NCI-H2081 treated with DMSO at 0.1 percent for 48 hours (cell line): ENCODE data around the gene PDE7B.

Experiments
- DNase-seq: peaks from one replicate; lab custom pipeline; 2025; lab: John Stamatoyannopoulos, UW

The PDE7B gene

DNA sequence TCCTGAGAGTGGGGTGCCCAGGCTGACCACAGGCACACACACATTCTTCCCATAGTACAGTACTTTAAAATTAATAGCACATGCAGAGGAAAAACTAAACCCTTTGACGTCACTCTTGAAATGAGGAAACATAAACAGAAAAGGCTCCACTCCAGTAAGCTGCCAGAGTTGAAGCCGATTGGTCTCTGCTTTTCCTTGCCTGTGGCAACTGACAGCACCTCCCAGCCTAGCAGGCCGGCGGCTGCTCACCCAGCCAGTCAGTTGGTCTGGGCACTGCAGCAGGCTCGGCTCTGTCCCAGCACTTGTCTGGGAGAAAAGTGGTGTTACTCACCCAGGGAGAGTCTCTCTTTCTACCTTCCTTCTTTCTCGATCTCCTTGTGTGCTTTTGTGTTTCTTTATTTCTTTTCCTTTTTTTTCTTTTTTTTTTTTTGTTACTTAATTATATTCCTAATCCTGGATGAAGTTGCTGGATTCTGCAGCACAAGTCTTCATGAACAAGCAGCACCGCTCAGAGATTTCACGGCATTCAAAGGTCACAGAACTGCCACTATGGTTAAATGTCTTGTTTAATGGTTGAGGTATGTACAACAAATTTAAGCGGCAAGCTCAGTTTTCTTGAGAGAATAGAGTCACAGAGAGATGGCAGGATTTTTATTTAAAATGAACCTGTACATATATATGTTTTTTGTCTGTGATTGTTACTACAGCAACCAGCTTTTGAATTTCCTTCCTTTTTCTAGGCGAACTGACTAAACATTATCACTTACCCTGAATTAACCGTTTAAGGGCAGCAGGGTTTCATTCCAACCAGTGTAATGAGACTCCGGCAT lies at the start of gene PDE7B:
PDE7B (plus strand) TSS at position 260 of the 830 bp plus-strand sequence.
- DNase-seq = no peak

GRCh38 chr6:135801755-135802465 lies 49.6 kb upstream of the PDE7B start:
- DNase-seq = no peak

- DNase-seq = no peak
These were observed 41.0 kb upstream of the PDE7B start for GRCh38 chr6:135810486-135810885.

DNA sequence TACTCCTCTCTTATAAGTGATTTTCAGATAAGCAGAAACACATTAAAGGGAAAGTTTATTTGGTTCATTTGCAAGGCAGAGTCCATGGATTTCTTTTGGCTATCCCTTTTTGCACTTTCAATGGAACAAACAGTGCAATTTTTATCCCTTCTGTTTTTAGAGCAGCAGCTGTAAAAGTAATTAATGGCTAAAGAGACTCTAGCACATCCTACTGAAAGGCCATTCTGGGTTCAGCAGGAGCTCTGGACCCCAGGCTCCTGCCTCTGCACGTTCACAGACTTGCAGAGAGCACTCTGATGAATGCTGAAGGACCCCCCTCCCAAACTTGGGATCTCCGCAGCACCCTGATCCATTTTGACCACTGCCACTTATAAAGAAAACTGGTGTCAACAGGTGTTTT lies 40.3 kb upstream of the PDE7B start:
- no peak for DNase-seq

GRCh38 chr6:135811644-135812526 lies 39.6 kb upstream of the PDE7B start:
- DNase-seq = no peak

- no peak for DNase-seq
These were observed 38.1 kb upstream of the PDE7B start for GRCh38 chr6:135813401-135813800.

DNA sequence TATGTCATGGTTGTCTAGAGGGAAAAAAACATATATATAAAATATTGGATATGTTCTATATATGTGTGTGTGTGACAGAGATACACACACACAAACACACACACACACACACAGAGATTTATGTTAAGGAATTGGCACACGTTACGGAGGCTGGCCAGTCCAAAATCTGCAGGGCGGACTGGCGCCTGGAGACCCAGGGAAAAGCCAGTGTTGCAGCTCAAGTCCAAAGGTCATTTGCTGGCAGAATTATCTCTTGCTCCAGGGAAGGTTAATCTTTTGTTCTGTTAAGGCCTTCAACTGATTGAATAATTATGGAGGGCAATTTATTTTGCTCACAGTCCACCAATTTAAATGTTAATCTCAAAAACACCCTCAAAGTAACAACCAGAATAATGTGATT lies 37.5 kb upstream of the PDE7B start:
- DNase-seq = no peak

DNA sequence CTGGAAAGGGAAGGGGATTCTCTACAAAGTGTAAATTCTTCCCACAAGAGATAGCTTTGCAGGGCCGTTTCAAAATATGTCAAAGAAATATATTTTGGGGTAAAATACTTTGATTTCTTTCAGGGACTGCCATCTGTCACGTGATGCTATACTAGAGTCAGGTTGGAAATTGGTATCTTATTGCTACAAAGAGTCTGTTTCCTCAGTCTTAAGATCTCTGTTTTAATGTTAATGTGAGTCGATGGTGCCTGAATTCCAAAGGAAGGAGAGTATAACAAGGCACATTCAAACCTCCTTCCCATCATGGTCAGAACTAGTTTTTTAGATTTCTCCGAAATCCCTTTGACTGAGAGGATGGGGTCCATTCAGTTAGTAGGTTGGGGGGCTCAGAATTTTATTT lies 36.3 kb upstream of the PDE7B start:
- DNase-seq = no peak

GRCh38 chr6:135817035-135817434 lies 34.5 kb upstream of the PDE7B start:
- DNase-seq = no peak

- DNase-seq = no peak
These were observed 31.8 kb upstream of the PDE7B start for GRCh38 chr6:135819665-135820064.

DNA sequence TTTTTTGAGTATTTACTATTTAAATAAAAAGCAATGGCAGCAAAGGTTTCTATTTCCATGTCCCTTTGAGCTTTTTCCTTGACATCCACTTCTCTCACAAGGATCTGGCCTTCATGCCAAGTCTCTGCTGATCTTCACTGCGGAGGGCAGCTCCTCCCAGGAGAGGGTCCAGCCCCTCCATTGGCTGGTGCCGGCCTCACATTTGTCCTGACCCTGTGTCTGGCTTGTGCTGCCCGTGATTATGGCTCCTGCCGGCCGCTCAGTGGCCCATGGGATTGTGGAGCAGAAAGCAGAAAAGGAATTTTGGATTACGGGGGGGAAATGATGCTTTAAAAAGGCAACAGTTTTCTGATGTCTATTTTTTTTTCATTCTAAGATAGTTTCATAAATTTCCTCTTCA lies 31.2 kb upstream of the PDE7B start:
- DNase-seq = no peak

DNA sequence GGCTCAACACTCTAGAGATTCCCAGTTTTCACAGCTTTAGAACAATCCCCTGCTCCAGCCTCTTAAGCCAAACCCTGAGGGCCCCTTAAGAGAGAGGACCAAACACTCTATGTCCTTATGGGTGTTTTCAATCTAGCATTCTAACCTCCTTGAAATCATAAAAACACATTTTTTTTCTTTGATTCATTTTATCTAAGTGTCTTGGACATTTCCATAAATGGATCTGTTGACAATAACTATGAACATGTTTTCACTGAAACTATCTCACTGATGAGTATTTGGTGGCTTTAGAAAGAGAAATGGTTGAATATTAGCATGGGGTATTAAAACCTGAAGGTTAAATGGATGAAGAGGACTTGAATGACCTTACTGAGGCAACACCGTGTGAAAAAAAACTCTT lies 27.6 kb upstream of the PDE7B start:
- no peak for DNase-seq

GRCh38 chr6:135826236-135826804 lies 25.2 kb upstream of the PDE7B start:
- DNase-seq = no peak

GRCh38 chr6:135828021-135828420 lies 23.5 kb upstream of the PDE7B start:
- DNase-seq = no peak

GRCh38 chr6:135830452-135830881 lies 21.0 kb upstream of the PDE7B start:
- DNase-seq = no peak

DNA sequence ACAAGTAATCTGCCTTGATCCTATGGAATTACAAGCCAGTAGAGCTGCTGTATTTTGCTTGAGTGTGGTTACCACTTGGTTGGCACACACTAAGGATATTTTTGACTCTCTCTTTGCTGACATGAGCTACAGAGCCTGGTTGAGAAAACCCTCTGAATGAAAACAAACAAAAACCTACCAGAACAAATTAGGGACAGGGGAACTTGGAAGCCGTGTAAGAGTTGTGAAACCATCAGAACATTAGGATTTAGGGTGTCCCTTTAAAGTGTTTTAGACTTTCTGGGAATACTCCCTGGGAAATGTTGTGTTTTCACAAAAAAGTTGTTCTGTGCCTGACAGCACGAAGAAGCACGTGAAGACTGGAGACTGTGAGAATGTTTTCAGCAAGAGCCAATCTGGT lies 20.5 kb upstream of the PDE7B start:
- no peak for DNase-seq

DNA sequence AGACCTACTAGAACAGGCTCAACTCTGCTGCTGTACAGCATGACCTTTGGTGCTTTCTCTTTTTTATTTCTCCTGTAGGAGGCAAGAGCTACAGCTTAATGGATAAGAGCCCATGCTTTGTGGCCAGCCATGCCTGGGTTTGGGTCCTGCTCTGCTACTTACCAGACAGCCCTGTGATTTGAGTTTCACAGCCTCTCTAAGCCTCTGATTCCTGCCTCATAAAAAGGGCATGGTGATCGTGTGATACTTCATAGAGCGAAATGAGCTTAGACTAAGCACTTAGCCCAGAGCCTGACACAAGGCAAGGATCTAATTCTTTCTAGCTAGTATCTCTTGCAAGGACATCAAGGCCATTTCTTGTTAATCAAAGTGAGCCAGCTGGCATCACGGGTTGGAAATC lies 19.3 kb upstream of the PDE7B start:
- no peak for DNase-seq

GRCh38 chr6:135833771-135834170 lies 17.7 kb upstream of the PDE7B start:
- DNase-seq = no peak

DNA sequence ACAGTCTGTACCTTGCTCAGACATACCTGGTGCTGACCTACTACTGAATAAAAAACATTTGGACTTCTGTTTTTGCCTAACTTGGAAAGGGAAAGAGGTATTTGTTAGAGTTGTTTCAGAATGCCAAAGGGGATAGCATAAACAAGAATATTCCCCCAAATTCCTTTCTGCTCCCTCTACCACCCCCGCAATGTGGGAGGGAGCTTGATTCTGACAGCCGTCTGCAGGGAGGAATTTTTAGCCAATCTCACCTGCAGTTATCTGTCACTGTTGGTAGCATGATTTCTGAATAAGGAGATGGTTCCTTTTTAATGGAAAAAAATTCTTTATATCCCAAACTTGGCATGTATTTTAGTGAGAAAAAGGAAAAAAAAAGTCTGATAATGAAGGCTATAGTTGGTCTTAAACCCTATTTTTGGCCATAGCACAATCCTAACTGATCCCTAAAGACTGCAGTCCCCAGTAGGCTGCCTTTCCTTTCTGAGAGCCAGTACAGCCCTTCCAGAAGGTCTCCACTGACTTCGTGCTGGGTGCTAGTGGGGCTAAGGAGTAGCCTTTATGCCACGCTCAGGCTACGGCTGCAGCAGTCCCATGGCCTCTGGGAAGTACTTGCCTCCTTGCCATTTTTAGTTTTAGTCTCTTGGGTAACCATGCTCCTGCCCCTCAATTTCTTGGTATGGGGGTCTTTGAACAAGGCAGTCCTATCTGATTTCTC lies 13.6 kb upstream of the PDE7B start:
- no peak for DNase-seq

DNA sequence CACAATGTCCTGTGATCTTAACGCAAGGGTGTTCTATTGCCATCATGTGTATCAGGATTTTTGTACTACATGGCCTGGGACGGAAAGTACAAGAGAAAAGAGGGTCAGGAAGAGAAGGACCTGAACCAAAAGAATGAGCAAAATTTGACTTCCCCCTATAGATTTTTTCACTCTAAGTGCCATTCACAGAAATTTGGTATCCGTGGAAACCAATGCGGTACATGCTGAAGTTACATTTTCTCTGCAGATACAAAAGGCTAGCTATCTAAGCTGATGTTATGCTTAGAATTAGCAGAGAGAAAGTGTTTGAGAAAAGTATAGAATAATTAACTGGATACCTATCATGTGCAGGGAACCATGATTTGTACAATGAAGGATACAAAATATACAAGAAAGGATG lies 12.4 kb upstream of the PDE7B start:
- no peak for DNase-seq

DNA sequence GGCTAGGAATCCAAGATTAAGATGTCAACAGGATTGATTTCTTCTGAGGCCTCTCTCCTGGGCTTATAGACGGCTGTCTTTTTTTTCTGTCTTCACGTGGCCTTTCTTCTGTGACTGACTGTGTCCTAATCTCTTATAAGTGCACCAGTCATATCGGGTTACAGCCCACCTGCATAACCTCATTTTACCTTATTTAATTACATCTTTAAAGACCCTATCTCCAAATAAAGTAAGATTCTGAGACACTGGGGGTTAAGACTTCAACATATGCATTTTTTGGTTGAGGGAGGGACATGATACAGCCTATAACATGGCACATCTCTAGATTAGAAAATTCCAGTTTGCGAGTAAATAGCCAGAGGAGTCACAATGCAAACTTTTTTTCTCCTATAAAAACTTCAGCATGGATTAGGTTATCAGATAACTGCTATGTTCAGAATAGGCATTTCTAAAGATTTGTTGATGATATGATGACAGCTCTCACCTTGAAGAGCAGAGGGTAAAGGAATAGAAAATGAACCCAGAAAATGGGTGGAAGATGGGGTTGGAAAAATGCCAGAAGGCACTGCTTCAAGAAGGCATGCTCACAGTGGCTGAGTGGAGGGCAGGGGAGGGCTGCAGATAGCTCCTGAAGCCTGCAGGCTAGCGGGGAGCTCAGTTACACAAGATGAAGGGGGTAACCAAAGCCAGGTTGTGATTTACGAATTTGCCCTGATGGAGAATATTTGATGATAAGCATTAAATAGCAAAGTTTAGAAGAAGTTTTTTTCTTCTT lies 8.7 kb upstream of the PDE7B start:
- no peak for DNase-seq
